HCT116 (cell line): ENCODE results near the gene TEAD3. TPM values are rescaled to one million over a fixed set of nuclear protein-coding genes. Genes with fewer than 3 reads are reported as not detected.

Experiments
- ATAC-seq: fragments of 200-7000 bp; cut with Tn5 transposase; 2 replicates; pipeline ENCODE4 v1.9.1; 2020; ENCODE audit warnings: mild to moderate bottlenecking, moderate library complexity
- BruUV-seq: library from RNA; stranded (reverse); fragments of 400-500 nt; replicated peaks from 2 replicates; lab custom pipeline; 2021; lab: Mats Ljungman, UMichigan
- CTCF ChIA-PET: fragments of 300-600 bp; sonication (Branson Sonifier 250); formaldehyde crosslinking; loops from one replicate; lab custom pipeline; 2021; ENCODE audit warnings: antibody characterized with exemption; lab: Charles Lee
- POLR2A ChIA-PET: fragments of 300-600, 350-600 bp; sonication (Branson Sonifier 250); formaldehyde crosslinking; loops from one replicate; lab custom pipeline; 2021; ENCODE audit warnings: antibody characterized with exemption; lab: Charles Lee
- RAD21 ChIA-PET, 2 experiments: fragments of 300-600 bp; sonication (Branson Sonifier 250); formaldehyde crosslinking; loops; one replicate each; lab custom pipeline; 2023; ENCODE audit warnings: low total read pairs in 2 of 2; ENCODE audit not compliant: uncharacterized antibody in 2 of 2, unreplicated experiment in 2 of 2, low non-redundant PET in 1 of 2; lab: Charles Lee
- DNase-seq: peaks from one replicate; pipeline ENCODE4 v3.0.0-alpha.2; 2010; ENCODE audit warnings: low read depth, low spot score
- H2AFZ ChIP-seq: fragments of 200-600 bp; shearing (Covaris generic), sonication (generic); 2 replicates; pipeline ENCODE4 v1.6.1; 2017; ENCODE audit warnings: low read depth, mixed run types, mixed read lengths, antibody characterized with exemption, low read length; ENCODE audit not compliant: poor library complexity, severe bottlenecking
- H3K27ac ChIP-seq: 2 replicates; pipeline ENCODE4 v1.5.1; 2012; ENCODE audit warnings: low read depth, low read length
- H3K27me3 ChIP-seq: fragments of 200-600 bp; sonication (generic); 2 replicates; pipeline ENCODE4 v1.6.1; 2016; ENCODE audit warnings: mixed run types, low read length, mixed read lengths; ENCODE audit not compliant: insufficient read depth
- H3K36me3 ChIP-seq, 2 experiments: fragments of 200-500 bp in 1 of 2; fragments of 200-600 bp in 1 of 2; sonication (Bioruptor generic) in 1 of 2; sonication (generic) in 1 of 2; 2 replicates each; pipeline versions ENCODE4 v1.5.1 to v1.6.1; 2014 to 2016; ENCODE audit warnings: low read length in 2 of 2, inconsistent platforms in 1 of 2, mixed read lengths in 1 of 2, mixed run types in 1 of 2; ENCODE audit not compliant: insufficient read depth in 2 of 2, control insufficient read depth in 1 of 2
- H3K4me1 ChIP-seq, 2 experiments: fragments of 200-600 bp in 1 of 2; sonication (generic) in 1 of 2; 2 replicates each; pipeline versions ENCODE4 v1.5.1 to v1.6.1; 2012 to 2017; ENCODE audit warnings: low read length in 2 of 2, inconsistent platforms in 1 of 2, mild to moderate bottlenecking in 1 of 2, mixed read lengths in 1 of 2, mixed run types in 1 of 2, moderate library complexity in 1 of 2; ENCODE audit not compliant: insufficient read depth in 2 of 2, control insufficient read depth in 1 of 2
- H3K4me2 ChIP-seq: fragments of 200-600 bp; sonication (generic); 2 replicates; pipeline ENCODE4 v1.6.1; 2017; ENCODE audit warnings: mixed run types, low read length, mixed read lengths
- H3K4me3 ChIP-seq, 2 experiments: fragments of 200-600 bp in 1 of 2; sonication (generic) in 1 of 2; replicated peaks in 1 of 2; 2 replicates each; pipeline ENCODE4 v1.5.1; 2011 to 2016; ENCODE audit warnings: low read length in 2 of 2, control low read depth in 1 of 2, low read depth in 1 of 2, mild to moderate bottlenecking in 1 of 2, mixed read lengths in 1 of 2, mixed run types in 1 of 2
- H3K79me2 ChIP-seq: fragments of 200-600 bp; sonication (generic); 2 replicates; pipeline ENCODE4 v1.6.1; 2017; ENCODE audit warnings: mild to moderate bottlenecking, mixed run types, low read length, moderate library complexity, mixed read lengths; ENCODE audit not compliant: insufficient read depth
- H3K9ac ChIP-seq: fragments of 200-600 bp; sonication (generic); 2 replicates; pipeline ENCODE4 v1.6.1; 2016; ENCODE audit warnings: low read length, mixed read lengths
- H3K9me2 ChIP-seq: fragments of 200-600 bp; sonication (generic), shearing (Covaris generic); 2 replicates; pipeline ENCODE4 v1.6.1; 2017; ENCODE audit warnings: mixed run types, mild to moderate bottlenecking, moderate library complexity; ENCODE audit not compliant: insufficient read depth
- H3K9me3 ChIP-seq, 2 experiments: fragments of 200-500 bp in 1 of 2; fragments of 200-600 bp in 1 of 2; sonication (Bioruptor generic) in 1 of 2; sonication (generic) in 1 of 2; 2 replicates each; pipeline ENCODE4 v1.6.1; 2014 to 2017; ENCODE audit warnings: low read length in 2 of 2, mixed read lengths in 2 of 2, inconsistent platforms in 1 of 2, low read depth in 1 of 2, mild to moderate bottlenecking in 1 of 2, mixed run types in 1 of 2, moderate library complexity in 1 of 2; ENCODE audit not compliant: control insufficient read depth in 1 of 2, insufficient read depth in 1 of 2
- H4K20me1 ChIP-seq: fragments of 200-600 bp; sonication (generic), shearing (Covaris generic); 2 replicates; pipeline ENCODE4 v1.6.1; 2017; ENCODE audit warnings: mixed run types, mild to moderate bottlenecking, moderate library complexity; ENCODE audit not compliant: insufficient read depth
- CBX3 ChIP-seq: IDR thresholded peaks from 2 replicates; pipeline ENCODE4 v1.6.1; 2012; ENCODE audit warnings: low read depth
- CEBPB ChIP-seq: IDR thresholded peaks from 2 replicates; pipeline ENCODE4 v1.6.1; 2012; ENCODE audit warnings: low read depth
- EGR1 ChIP-seq: IDR thresholded peaks from 2 replicates; pipeline ENCODE4 v1.6.1; 2012; ENCODE audit warnings: low read depth
- EZH2phosphoT487 ChIP-seq: fragments of 200-600 bp; IDR thresholded peaks from 2 replicates; pipeline ENCODE4 v1.6.1; 2018; ENCODE audit warnings: antibody characterized with exemption, borderline replicate concordance
- FOSL1 ChIP-seq: IDR thresholded peaks from 2 replicates; pipeline ENCODE4 v1.6.1; 2012; ENCODE audit warnings: low read depth
- JUND ChIP-seq: IDR thresholded peaks from 2 replicates; pipeline ENCODE4 v1.6.1; 2012
- POLR2A ChIP-seq: IDR thresholded peaks from 2 replicates; pipeline ENCODE4 v1.7.0; 2011; ENCODE audit warnings: borderline replicate concordance; ENCODE audit not compliant: insufficient read depth, insufficient read length; ENCODE audit errors: extremely low read depth
- RAD21 ChIP-seq: IDR thresholded peaks from 2 replicates; pipeline ENCODE4 v1.6.1; 2012; ENCODE audit warnings: low read depth, mild to moderate bottlenecking
- SIN3A ChIP-seq: IDR thresholded peaks from 2 replicates; pipeline ENCODE4 v1.6.1; 2012; ENCODE audit warnings: low read depth
- SP1 ChIP-seq: IDR thresholded peaks from 2 replicates; pipeline ENCODE4 v1.6.1; 2012; ENCODE audit warnings: low read depth
- SRF ChIP-seq: IDR thresholded peaks from 2 replicates; pipeline ENCODE4 v1.6.1; 2012; ENCODE audit warnings: low read depth
- TCF7L2 ChIP-seq: IDR thresholded peaks from 2 replicates; pipeline ENCODE4 v1.7.0; 2011; ENCODE audit warnings: borderline replicate concordance, inconsistent platforms; ENCODE audit not compliant: insufficient read depth, insufficient read length; ENCODE audit errors: extremely low read depth
- YY1 ChIP-seq: IDR thresholded peaks from 2 replicates; pipeline ENCODE4 v1.6.1; 2011; ENCODE audit warnings: low read length, low read depth, moderate library complexity, mild to moderate bottlenecking; ENCODE audit not compliant: insufficient replicate concordance; ENCODE audit errors: extremely low read depth
- intact Hi-C: fragments of 100-400 bp; cut with micrococcal nuclease; formaldehyde crosslinking; loops from 2 replicates; pipeline ENCODE4 v1.10.0; 2022
- total RNA-seq: library from RNA; stranded (reverse); gene quantifications from one replicate; pipeline ENCODE4 v1.2.1, GENCODE V29; 2021; ENCODE audit not compliant: unreplicated experiment
- TF ChIP-seq, protein P1 (sequence below): IDR thresholded peaks from 2 replicates; pipeline ENCODE4 v1.6.1; 2012
- TF ChIP-seq, protein P2 (sequence below), 3 experiments: fragments of 200-600 bp in 1 of 3; sonication (generic) in 1 of 3; IDR thresholded peaks in 2 of 3; conservative IDR thresholded peaks in 1 of 3; 2 replicates each; pipeline ENCODE4 v1.5.1; 2012 to 2017; ENCODE audit warnings: low read depth in 2 of 3, low read length in 2 of 3, antibody characterized with exemption in 1 of 3, borderline replicate concordance in 1 of 3, control low read depth in 1 of 3, mild to moderate bottlenecking in 1 of 3, mixed read lengths in 1 of 3, mixed run types in 1 of 3, moderate library complexity in 1 of 3; ENCODE audit not compliant: insufficient read depth in 1 of 3

The TEAD3 gene
- total RNA-seq, 1 experiment from 2014 or later: 21.8 TPM

DNA sequence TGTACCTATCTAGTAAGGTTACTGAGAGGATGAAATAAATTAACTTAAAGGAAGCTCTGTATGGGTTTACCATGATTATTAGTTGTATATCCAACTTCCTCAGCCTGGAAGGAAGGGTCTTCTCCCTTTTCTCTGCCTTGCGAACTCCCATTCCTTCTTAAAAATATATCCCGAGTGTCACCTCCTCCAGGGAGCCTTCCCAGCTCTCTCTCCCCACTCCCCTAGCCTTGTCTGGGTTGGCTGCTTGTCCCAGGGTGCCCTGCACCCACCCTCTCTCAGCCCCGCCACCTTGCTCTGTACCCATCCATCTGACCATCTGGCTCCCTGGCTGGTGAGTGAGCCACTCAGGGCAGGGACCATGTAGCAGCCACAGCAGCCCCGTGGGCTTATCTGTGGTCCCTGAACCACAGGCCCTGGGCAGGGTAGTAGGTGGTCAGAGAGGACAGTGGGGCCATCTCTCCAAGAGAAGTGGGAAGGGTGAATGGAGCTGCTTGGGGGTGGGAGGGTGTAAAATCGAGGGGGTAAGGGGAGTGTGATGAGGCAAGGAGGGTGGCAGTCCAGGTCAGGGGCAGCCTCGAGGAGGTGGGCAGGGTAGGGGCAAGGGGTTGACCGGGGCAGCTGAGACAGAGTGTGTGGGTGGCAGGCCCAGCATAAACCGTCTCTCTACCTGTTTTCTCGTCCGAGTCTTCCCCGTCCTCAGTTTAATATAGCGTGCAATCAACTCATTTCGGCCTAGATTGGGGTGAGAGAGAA, 12.8 kb downstream of the TEAD3 start (continued):
- TF ChIP-seq FOSL1 (no peak), POLR2A (no peak), SRF (no peak), JUND (no peak), CBX3 (no peak), TCF7L2 (no peak), RAD21 (no peak), SIN3A (no peak), SP1 (no peak), EZH2phosphoT487 (no peak)
- TF ChIP-seq, protein P1, sequence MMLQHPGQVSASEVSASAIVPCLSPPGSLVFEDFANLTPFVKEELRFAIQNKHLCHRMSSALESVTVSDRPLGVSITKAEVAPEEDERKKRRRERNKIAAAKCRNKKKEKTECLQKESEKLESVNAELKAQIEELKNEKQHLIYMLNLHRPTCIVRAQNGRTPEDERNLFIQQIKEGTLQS: no peak

DNA sequence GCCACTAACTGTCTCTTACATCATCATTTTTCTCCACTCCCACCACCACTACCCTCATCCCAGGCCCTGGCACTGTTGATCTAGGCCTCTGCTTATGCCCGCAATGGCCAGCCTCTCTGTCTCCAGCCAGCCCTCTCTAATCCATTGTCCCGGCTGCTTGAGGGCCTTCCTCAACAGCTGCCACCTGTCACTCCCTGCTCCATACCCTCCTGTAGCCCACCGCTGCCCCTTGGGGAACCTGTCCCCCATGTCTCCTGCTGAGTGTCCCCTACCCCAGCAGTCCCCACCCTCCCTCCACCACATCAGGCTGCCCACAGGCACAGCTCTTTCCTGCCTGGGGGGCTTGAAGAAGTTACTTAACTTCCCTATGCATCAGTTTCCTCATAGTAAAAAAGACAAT, 13.4 kb downstream of the TEAD3 start:
- Histone ChIP-seq H3K79me2 (peaks cover 22% of the 10 kb centered on the region), H4K20me1 (no peaks in the 10 kb centered on the region), H3K36me3 (no peaks in the 10 kb centered on the region), H3K9me3 (no peaks in the 10 kb centered on the region), H2AFZ (no peak overlapping the region), H3K4me2 (no peak overlapping the region), H3K4me1 (peaks cover 38 to 57% of the 10 kb centered on the region in 2 experiments), H3K9me2 (no peaks in the 10 kb centered on the region), H3K9ac (no peak overlapping the region)
- POLR2A ChIA-PET: interaction anchor here (0.7 to 8.1 kb wide), 2 partner anchors 11 to 105 kb away, joined by 3 to 48 read pairs; no protein-coding TSS in a partner anchor
- intact Hi-C loops: no loop called here
- no peak for DNase-seq
- CTCF ChIA-PET: no interaction called here
- no peak for ATAC-seq
- TF ChIP-seq YY1: no peak
- no peak for TF ChIP-seq SIN3A
- no peak for TF ChIP-seq EZH2phosphoT487
- TF ChIP-seq EGR1: no peak
- TF ChIP-seq, protein P2, sequence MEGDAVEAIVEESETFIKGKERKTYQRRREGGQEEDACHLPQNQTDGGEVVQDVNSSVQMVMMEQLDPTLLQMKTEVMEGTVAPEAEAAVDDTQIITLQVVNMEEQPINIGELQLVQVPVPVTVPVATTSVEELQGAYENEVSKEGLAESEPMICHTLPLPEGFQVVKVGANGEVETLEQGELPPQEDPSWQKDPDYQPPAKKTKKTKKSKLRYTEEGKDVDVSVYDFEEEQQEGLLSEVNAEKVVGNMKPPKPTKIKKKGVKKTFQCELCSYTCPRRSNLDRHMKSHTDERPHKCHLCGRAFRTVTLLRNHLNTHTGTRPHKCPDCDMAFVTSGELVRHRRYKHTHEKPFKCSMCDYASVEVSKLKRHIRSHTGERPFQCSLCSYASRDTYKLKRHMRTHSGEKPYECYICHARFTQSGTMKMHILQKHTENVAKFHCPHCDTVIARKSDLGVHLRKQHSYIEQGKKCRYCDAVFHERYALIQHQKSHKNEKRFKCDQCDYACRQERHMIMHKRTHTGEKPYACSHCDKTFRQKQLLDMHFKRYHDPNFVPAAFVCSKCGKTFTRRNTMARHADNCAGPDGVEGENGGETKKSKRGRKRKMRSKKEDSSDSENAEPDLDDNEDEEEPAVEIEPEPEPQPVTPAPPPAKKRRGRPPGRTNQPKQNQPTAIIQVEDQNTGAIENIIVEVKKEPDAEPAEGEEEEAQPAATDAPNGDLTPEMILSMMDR (IDR thresholded peaks at IDR 0.05 in 2 of 3, conservative IDR thresholded peaks at IDR 0.05 in 1 of 3; ENCODE audit: borderline replicate concordance in 1 of 3, insufficient read depth in 1 of 3, low read depth in 2 of 3, low read length in 2 of 3): no peak
- no peak for TF ChIP-seq CEBPB
- no peak for TF ChIP-seq SP1
- TF ChIP-seq, all 23 proteins: peak for 0
- no peak overlapping the region for H3K4me3 ChIP-seq
- RAD21 ChIA-PET: no interaction called here
- no peaks in the 10 kb centered on the region for H3K27me3 ChIP-seq
- BruUV-seq: no TSS peak
- H3K27ac ChIP-seq: no peak overlapping the region
